Skeletal muscle satellite cell (primary cell): ENCODE results near the gene MKRN2OS. TPM values are rescaled to one million over a fixed set of nuclear protein-coding genes. Genes with fewer than 3 reads are reported as not detected.

ENCODE experiments used
- H3K27me3 ChIP-seq: 2 replicates; pipeline ENCODE4 v1.7.0; 2013; ENCODE audit warnings: low read length; ENCODE audit not compliant: control insufficient read depth, insufficient read depth
- H3K36me3 ChIP-seq: 2 replicates; pipeline ENCODE4 v1.7.0; 2013; ENCODE audit warnings: mild to moderate bottlenecking, control low read depth, low read length; ENCODE audit not compliant: insufficient read depth
- H3K4me1 ChIP-seq: 2 replicates; pipeline ENCODE4 v1.7.0; 2013; ENCODE audit warnings: low read length; ENCODE audit not compliant: control insufficient read depth, insufficient read depth
- H3K4me2 ChIP-seq: 2 replicates; pipeline ENCODE4 v1.7.0; 2013; ENCODE audit warnings: mild to moderate bottlenecking, low read length
- H3K4me3 ChIP-seq: 2 replicates; pipeline ENCODE4 v1.7.0; 2013; ENCODE audit warnings: low read length
- H3K9ac ChIP-seq: 2 replicates; pipeline ENCODE4 v1.7.0; 2013; ENCODE audit warnings: mild to moderate bottlenecking, low read depth, low read length, moderate library complexity
- H3K9me3 ChIP-seq: replicated peaks from 2 replicates; pipeline ENCODE4 v1.7.0; 2013; ENCODE audit warnings: mild to moderate bottlenecking, control low read depth, low read length
- small RNA-seq: library from RNA; depleted of rRNA; stranded (forward); fragments of <200 nt; gene quantifications from one replicate; pipeline ENCODE3, GENCODE V24; 2012

The MKRN2OS gene

GRCh38 chr3:12490547-12490946 lies 54.8 kb downstream of the MKRN2OS start:
- Histone ChIP-seq H3K4me2 (peak overlapping the region; percentile 14), H3K9me3 (no peaks in the 10 kb centered on the region), H3K27me3 (no peaks in the 10 kb centered on the region), H3K36me3 (peaks cover 17% of the 10 kb centered on the region), H3K9ac (no peak overlapping the region), H3K4me3 (no peak overlapping the region), H3K4me1 (peaks cover 25% of the 10 kb centered on the region)

GRCh38 chr3:12489832-12490231 lies 55.5 kb downstream of the MKRN2OS start:
- no peak overlapping the region for H3K4me3 ChIP-seq
- peaks cover 31% of the 10 kb centered on the region for H3K4me1 ChIP-seq
- H3K36me3 ChIP-seq, result peaks cover 15% of the 10 kb centered on the region
- no peaks in the 10 kb centered on the region for H3K27me3 ChIP-seq
- H3K9ac ChIP-seq, result peak overlapping the region; percentile 41
- H3K4me2 ChIP-seq, result no peak overlapping the region
- no peaks in the 10 kb centered on the region for H3K9me3 ChIP-seq

Small RNAs within 50 kb of the gene (small RNA-seq; reads per million reads assigned to genes)
- gene RF00017, result not detected
- gene RNA5SP123, result not detected
- gene RNU6-377P, result not detected
